A549 (cell line): ENCODE results near the gene MSRB3.

Experiments
- KDM1A ChIP-seq: fragments of 200-600 bp; sonication (generic); IDR thresholded peaks from 2 replicates; pipeline ENCODE4 v1.6.1; 2016; ENCODE audit warnings: low read depth, mild to moderate bottlenecking
- RAD21 ChIP-seq, 2 experiments: fragments of >200 bp in 1 of 2; sonication (Bioruptor Twin) in 1 of 2; formaldehyde crosslinking in 1 of 2; IDR thresholded peaks in 1 of 2; conservative IDR thresholded peaks in 1 of 2; 2 replicates in 1 of 2; 3 replicates in 1 of 2; pipeline ENCODE4 v1.6.1; 2012 to 2018; ENCODE audit warnings: inconsistent platforms in 1 of 2
- TF ChIP-seq, protein P1 (sequence below): fragments of >200 bp; sonication (Bioruptor Twin); formaldehyde crosslinking; IDR thresholded peaks from 3 replicates; pipeline ENCODE4 v1.5.1; 2016

DNA sequence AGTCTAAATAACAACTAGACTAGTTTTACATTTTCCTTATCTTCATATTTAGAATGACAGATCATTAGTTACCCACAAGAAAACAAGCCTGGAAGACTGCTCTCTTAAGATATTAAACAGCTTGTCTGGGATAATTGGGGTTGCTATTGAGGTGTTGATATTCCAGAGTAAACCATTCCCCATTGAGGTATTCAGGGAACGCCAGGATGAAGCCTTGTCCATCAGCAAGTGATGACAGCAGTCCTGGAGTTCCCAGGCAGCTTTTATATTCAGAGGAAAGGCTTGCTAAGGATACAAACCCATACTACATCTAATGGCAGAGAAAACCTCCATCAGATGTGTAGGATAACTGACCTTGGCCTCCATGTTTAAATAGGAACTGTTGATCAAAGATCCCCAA, 168.4 kb downstream of the MSRB3 start:
- TF ChIP-seq, protein P1, sequence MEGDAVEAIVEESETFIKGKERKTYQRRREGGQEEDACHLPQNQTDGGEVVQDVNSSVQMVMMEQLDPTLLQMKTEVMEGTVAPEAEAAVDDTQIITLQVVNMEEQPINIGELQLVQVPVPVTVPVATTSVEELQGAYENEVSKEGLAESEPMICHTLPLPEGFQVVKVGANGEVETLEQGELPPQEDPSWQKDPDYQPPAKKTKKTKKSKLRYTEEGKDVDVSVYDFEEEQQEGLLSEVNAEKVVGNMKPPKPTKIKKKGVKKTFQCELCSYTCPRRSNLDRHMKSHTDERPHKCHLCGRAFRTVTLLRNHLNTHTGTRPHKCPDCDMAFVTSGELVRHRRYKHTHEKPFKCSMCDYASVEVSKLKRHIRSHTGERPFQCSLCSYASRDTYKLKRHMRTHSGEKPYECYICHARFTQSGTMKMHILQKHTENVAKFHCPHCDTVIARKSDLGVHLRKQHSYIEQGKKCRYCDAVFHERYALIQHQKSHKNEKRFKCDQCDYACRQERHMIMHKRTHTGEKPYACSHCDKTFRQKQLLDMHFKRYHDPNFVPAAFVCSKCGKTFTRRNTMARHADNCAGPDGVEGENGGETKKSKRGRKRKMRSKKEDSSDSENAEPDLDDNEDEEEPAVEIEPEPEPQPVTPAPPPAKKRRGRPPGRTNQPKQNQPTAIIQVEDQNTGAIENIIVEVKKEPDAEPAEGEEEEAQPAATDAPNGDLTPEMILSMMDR, result no peak
- TF ChIP-seq KDM1A (no peak), RAD21 (conservative IDR thresholded peaks at IDR 0.05 in 1 of 2, IDR thresholded peaks at IDR 0.05 in 1 of 2) (no peak)
